Measurements from ENCODE around the gene ANP32B.
"Not testable (repeated sequence)": the region's sequence is repeated elsewhere in the genome, so short reads cannot be mapped to it uniquely, and the experiment has no call there.

Gene ANP32B

GRCh38 chr9:97982683-97983588 is at the start of gene ANP32B:
Gene ANP32B (plus strand): TSS chr9:97983341. CDS start chr9:97983556, 215 bp downstream.
- DNase-seq: peak; percentile 85

GRCh38 chr9:97934321-97935115 is 48.6 kb upstream of the ANP32B start:
- peak; percentile 20 for DNase-seq

GRCh38 chr9:97935276-97935675 is 47.9 kb upstream of the ANP32B start:
- no peak for DNase-seq

GRCh38 chr9:97936998-97937397 is 46.1 kb upstream of the ANP32B start:
- DNase-seq: no peak

DNA sequence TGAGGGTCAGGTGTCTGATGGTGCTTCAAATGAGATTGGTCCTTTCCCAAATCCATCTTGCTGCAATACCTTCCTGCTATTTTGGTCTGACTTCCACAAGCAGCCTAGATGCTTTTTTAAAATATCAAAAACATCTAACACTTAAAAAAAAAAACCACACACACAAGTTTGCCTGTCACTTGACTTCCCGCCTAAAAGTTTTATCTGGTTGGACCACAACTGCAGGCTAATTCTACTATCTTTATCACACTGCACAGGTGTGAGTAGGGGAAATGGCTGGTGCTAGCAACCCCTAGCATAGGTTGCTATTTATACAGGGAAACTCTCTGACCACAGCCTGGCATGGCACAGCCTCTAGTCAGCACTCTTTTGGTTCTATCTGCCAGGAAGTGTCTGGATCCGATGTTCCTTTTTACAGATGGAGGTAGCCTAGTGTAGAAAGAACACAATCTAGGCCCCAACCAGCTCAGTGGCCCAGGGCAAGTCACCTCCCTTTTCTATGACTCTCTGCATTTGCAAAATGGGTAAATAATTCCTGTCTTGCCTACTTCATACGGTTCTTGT is 45.0 kb upstream of the ANP32B start, which contains the start of gene HEMGN:
TSS of gene HEMGN (minus strand) at position 92 of the 564 bp plus-strand sequence. CDS start at position 56, 36 bp downstream.
- DNase-seq: no peak

- no peak for DNase-seq
These were observed 42.9 kb upstream of the ANP32B start for GRCh38 chr9:97940233-97940632.

- DNase-seq: no peak
These were observed 42.4 kb upstream of the ANP32B start for GRCh38 chr9:97940741-97941140.

- DNase-seq: no peak
These were observed 41.8 kb upstream of the ANP32B start for GRCh38 chr9:97941323-97941722.

DNA sequence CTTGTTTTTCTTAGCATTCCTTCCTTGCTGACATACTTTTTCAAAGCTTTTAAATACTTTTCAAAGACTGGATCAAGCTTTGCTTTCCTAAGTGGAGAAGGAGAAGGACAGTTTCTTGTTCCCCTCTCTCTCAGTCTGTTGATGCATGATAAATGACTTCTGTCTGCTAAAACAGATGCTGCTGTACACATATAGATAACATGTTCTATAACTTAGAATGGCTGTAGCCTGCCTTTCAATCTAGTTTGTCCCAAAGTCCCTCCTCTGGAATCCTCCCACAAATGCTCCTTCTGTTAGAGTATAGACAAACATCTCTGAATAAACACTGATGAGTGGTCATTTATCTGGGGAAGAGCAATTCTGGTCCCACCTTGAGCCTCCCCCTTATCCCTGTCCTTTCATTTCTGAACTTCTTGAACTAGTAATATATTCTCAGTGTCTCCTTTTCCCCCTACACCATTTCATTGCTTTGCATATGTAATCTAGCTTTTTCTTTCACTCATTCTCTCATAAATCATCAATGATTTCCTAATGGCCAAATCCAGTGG is 39.8 kb upstream of the ANP32B start:
- no peak for DNase-seq

DNA sequence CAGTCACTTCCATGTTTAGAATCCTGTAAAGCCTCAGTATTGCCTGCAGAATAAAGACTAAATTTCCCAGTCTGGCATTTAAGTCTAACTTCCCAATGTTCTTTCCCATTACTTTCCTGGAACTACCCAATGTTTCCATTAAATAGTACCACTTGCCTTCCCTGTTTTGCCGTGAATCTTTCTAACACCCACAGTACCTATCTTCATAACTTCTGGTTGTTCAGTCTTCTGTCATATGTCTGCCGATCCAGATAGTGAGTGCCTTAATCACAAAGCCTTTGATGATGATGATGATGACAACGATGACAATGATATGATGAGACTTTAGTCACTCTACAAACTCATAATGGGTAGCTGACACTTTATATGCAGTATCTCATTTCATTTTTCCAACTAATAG is 38.5 kb upstream of the ANP32B start:
- DNase-seq: no peak

GRCh38 chr9:97945470-97945869 is 37.7 kb upstream of the ANP32B start:
- not testable (repeated sequence) for DNase-seq

- not testable (repeated sequence) for DNase-seq
These were observed 36.0 kb upstream of the ANP32B start for GRCh38 chr9:97947094-97947493.

DNA sequence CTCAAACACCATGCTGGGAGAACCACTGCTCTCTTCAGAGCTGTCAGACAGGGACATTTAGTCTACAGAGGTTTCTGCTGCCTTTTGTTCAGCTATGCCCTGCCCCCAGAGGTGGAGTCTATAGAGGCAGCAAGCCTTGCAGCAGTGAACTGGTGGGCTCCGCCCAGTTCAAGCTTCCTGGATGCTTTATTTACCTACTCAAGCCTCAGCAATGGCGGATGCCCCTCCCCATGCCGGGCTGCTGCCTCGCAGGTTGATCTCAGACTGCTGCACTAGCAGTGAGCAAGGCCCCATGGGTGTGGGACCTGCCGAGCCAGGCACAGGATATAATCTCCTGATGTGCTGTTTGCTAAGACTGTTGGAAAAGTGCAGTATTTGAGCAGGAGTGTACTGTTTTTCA is 32.3 kb upstream of the ANP32B start:
- DNase-seq: not testable (repeated sequence)

DNA sequence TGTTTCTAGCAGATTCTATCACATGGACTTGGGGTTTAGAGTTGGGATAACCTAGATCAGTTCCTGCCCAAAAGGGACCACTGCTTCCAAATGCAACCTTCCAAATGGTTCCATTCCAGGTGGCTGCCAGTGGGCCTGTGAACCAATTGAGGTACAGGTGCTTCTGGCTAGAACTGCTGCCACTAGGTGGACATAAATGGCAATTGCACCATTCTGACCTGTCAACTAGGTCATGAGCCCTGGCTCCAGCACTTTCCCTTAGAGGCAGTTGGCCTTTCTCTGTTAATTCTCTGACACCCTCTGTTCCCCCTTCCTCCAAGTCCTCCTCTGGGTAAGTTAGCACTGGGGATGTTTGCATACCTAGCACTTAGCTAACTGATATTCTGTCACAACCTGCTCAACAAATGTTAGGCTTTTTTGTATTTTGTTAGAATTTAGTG is 28.6 kb upstream of the ANP32B start:
- DNase-seq: no peak

- no peak for DNase-seq
These were observed 26.8 kb upstream of the ANP32B start for GRCh38 chr9:97956331-97956730.

GRCh38 chr9:97958812-97959511 is 24.2 kb upstream of the ANP32B start:
- DNase-seq: no peak

DNA sequence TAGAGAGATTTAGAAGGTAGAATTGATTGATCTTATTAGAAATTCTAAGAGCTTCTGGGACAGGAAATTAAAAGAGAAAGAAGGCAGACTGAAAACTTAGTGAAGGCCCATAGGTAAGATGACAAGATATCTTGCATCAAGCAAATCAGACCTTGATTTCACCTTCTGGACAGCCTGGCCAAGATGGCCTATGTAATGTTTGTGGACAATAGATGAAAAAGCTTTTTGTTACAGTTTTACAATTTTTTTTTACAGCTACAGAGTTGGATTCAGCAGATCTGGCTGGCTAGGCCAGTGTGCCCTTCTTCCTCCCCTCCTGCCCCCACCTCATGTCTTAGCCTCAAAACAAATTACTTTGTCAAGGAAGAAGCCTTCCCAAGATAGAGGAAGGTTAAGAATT is 23.6 kb upstream of the ANP32B start:
- DNase-seq: no peak

GRCh38 chr9:97960678-97961328 is 22.3 kb upstream of the ANP32B start:
- not testable (repeated sequence) for DNase-seq

DNA sequence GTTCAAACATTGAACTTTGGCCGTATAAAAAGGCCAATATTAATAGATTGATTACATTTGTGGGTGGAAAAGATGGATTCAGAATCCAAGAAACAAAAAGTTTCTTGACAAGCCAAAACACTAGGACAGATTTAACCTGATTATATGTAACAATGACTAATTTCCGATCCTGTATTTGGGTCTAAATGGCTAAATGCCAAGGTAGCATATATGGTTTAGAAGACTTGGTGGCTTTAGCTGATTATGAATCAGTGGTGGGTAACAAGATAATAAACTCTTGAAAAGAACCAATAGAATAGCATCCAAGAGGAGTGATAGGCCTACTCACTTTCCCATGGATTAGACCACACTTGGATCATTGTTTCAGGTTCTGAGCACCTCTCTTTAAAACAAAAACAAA is 21.8 kb upstream of the ANP32B start:
- no peak for DNase-seq

DNA sequence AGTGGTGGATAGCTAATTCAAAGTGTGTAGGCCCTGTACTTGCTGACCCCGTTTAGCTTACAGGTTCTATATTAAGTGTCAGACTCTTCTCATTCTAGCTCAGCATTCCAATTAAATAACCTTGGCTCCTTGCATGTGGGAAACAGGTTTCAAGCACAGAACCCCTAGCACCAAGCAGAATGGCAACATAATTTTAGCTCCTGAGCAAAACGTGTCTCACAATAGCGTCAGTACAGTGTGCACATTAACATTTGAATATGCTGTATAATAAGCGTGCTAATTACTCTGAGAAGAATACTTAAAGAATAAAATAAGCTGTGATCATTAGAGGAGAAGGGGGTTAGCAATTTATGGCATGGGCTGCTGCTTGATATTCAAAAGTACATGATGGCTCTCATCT is 21.0 kb upstream of the ANP32B start:
- DNase-seq: no peak

DNA sequence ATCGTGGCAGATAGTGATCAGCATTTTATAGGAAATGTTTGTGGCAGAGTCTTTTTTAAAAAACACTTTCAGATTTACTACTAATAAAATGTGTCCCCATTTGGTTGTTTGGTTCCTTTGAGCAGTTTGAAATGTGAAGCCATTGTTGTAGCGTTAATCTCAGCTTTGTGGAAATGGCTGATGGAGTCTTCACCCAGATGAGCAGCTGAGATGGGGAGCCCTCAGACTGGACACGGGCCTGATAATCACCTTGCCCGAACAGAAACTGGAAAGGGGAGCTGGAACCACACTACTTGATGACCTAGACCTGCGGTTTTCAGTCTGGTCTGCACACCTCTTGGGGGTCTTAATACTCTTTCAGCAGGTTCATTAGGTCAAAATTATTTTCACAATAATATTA is 20.6 kb upstream of the ANP32B start:
- DNase-seq: no peak

GRCh38 chr9:97963232-97963631 is 19.9 kb upstream of the ANP32B start:
- no peak for DNase-seq

Measured in NCI-H2227 treated with DMSO at 0.1 percent for 48 hours (cell line).